Measurements from ENCODE around the gene UNK.

DNA sequence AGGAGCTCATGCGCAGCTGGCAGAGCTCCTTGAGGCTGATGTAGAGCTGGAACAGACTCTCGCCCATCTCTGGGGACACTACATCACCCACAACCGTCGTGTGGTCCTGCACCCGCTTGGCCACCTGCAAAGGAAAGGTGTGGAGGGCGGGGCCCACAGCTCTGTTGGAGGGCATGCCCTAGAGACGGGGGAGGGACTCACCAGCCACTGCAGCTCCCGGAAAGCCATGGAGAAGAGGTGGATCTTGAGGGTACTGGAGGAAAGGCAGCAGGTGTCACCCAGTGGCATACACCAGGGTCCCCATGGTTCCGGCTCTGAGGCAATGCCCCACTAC is 51.0 kb downstream of the UNK start:
- TF ChIP-seq, protein P1, sequence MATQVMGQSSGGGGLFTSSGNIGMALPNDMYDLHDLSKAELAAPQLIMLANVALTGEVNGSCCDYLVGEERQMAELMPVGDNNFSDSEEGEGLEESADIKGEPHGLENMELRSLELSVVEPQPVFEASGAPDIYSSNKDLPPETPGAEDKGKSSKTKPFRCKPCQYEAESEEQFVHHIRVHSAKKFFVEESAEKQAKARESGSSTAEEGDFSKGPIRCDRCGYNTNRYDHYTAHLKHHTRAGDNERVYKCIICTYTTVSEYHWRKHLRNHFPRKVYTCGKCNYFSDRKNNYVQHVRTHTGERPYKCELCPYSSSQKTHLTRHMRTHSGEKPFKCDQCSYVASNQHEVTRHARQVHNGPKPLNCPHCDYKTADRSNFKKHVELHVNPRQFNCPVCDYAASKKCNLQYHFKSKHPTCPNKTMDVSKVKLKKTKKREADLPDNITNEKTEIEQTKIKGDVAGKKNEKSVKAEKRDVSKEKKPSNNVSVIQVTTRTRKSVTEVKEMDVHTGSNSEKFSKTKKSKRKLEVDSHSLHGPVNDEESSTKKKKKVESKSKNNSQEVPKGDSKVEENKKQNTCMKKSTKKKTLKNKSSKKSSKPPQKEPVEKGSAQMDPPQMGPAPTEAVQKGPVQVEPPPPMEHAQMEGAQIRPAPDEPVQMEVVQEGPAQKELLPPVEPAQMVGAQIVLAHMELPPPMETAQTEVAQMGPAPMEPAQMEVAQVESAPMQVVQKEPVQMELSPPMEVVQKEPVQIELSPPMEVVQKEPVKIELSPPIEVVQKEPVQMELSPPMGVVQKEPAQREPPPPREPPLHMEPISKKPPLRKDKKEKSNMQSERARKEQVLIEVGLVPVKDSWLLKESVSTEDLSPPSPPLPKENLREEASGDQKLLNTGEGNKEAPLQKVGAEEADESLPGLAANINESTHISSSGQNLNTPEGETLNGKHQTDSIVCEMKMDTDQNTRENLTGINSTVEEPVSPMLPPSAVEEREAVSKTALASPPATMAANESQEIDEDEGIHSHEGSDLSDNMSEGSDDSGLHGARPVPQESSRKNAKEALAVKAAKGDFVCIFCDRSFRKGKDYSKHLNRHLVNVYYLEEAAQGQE (IDR thresholded peaks at IDR 0.05; ENCODE audit: insufficient read depth in 1 of 2, low read depth in 2 of 2, low read length in 2 of 2), result no peak
- TF ChIP-seq TAF1 (IDR thresholded peaks at IDR 0.05; ENCODE audit: borderline replicate concordance, insufficient read depth, low read length) (no peak), SIN3A (IDR thresholded peaks at IDR 0.05; ENCODE audit: borderline replicate concordance, insufficient read depth, low read length) (no peak)
